GM21360 (cell line): ENCODE data around the gene CALN1.
"Not testable (repeated sequence)": the region's sequence is repeated elsewhere in the genome, so short reads cannot be mapped to it uniquely, and the experiment has no call there.

Experiments
- ATAC-seq: cut with Tn5 transposase; IDR thresholded peaks from one replicate; pipeline ENCODE4 v1.9.1; 2021; ENCODE audit warnings: mild to moderate bottlenecking, moderate library complexity; ENCODE audit not compliant: unreplicated experiment

The CALN1 gene

DNA sequence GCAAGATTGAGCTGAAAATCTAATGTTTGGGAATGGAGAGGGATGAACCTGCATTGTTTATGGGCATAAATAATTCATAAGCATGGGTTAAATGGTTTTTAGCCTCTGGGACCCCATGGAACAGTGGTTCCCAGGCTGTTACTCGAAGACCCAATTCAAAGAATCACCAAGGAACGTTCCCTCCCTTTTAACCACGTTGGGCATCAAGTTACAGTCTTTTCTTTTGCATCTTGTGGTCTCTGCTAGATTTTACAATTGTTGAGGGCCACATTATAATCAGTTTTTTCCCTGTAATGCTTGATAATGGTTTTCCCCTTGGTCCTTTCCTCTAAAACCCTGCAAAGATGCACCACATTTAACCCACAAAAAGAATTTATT lies 2.5 kb downstream of the CALN1 start:
- ATAC-seq: no peak

DNA sequence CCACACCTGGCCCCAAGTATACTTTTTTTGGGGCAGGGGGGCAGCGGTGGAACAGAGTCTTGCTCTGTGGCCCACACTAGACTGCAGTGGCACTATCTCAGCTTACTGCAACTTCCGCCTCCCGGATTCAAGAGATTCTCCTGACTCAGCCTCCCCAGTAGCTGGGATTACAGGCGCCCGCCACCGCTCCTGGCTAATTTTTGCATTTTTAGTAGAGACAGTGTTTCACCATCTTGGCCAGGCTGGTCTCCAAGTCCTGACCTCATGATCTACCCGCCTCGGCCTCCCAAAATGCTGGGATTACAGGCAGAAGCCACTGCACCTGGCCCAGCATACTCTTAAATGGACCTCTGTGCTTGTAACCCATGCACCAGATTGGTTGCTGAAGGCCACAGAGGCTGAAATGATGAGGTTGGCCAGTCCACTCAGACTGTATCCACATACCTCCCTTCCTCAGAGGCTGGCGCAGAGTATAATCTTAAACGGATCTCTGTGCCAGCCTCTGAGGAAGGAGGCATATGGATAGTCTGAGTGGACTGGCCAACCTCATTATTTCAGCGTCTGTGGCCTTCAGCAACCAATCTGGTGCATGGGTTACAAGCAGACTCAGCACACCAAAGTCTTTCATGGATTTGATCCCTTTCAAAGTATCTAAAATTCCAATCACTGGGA lies 3.0 kb downstream of the CALN1 start:
- ATAC-seq: no peak

DNA sequence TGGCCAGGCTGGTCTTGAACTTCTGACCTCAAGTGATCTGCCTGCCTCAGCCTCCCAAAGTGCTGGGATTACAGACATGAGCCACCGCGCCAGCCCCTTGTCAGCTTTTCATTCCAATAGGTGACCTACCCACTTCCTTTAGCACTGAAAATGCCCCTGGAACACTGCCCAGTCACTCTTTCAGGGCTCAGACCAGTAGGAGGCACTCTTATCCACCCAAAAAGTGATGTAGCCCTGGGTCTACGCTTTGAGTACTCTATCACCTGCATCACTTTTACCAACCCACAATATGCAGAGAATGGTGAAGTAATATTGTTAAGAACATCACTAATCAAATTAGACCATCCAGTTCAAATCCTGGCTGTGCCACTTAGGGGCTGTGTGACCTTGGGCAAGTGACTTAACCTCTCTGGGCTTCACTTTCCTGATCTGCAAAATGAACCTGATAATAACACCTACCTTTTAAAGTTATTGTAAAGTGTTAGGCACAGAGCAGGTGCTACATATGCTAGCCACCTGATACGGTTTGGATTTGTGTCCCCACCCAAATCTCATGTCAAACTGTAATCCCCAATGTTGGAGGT lies 5.2 kb downstream of the CALN1 start:
- no peak for ATAC-seq

DNA sequence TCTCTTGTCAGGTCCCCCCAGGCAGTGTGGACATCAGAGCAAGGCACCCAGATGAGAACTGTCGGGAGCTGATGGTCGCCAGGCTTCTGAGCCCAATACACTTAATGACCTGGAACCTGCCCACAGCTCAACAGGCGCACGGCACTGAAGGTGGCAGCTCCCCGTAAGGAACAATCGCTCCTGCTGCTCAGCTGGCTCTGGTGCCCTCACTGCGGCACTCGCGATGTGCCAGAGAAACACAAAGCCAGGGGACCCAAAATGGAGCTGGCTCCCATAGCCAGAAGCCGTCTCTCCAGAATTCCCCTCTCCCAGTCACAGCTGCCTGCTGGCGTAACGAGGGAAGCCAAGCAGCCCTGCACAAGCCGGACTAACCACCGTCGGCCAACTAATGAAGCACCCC lies 6.3 kb downstream of the CALN1 start:
- ATAC-seq: no peak

DNA sequence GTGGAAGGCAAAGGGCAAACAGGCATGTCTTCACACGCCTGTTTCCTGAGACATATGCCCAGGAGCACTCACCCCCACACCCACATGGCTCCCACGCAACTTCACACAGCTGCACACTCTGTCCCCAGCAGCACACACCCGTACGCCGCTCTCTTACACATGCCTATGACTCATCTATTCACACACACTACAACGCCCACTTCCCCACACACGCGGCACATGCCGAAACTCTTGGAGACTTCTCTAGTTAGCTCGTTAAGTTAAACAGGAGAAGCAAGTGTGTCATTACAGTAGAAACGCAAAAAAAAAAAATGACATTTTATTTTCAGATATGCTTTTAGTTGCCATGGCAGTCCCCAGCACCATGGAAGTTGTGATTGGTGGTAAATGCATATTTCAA lies 6.7 kb downstream of the CALN1 start:
- ATAC-seq: no peak

DNA sequence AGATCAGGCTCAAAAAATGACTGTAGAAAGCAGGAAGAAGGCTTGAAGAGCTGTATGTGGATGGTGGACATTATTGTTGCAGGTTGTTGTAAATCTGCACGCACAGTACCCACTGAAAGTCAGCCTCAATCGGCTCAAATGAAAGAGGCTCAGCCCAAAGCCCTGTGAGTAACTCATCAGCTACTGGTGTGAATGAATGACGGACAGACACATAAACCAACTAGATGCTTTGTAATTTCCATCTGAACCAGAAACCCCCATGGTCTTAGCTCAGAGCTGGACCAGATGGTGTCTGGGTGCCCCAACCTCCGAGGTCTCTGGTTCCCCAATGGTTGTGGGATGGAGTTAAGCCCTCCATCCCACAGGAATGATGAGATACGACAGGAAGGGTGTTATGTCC lies 7.4 kb downstream of the CALN1 start:
- no peak for ATAC-seq

DNA sequence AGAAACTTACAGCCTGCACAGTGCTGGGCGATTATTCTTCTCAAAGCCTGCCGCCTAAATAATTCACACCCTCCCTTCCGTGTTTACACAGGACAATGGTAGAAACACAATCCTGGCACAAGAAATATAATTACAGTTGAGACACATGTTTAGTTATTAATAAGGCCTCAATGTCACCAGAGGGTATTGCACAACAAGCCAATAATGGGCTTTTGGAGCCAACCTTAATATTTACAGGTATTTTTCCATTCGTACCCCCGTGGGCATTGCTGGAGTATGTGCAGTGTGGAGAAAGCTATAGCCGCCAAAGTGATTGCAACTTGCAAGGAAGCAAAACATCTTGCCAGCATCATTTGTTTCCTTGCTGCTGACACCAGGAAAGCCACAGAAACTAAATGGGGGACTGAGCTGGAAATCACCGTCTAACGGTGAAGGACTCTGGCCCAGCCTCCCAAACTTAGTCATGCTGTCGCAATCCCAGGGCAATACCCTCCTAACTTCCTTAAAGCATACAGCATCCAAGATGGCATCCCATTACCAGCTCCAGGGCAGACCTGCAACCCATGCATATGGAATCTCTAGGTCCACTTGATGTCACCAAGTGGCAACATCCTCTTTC lies 8.6 kb downstream of the CALN1 start:
- ATAC-seq: no peak

DNA sequence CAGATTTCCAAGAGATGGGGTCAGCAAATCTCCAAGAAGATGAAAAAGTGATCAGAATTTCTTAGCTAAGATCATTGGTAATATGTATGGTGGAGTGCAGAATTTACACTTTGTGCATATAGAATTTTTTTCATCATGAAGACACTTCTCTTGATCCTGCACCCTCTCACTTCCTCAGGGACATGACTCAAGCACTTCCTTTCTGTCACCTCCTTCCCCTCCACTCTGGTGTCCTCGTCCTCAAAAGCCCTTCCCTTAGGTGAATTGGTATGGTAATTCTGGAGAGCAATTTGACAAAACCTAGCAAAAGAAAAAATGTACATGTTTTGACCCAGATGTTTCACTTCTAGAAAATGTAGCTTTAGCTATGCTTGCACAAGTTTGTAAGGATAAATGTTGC lies 18.1 kb downstream of the CALN1 start:
- no peak for ATAC-seq

DNA sequence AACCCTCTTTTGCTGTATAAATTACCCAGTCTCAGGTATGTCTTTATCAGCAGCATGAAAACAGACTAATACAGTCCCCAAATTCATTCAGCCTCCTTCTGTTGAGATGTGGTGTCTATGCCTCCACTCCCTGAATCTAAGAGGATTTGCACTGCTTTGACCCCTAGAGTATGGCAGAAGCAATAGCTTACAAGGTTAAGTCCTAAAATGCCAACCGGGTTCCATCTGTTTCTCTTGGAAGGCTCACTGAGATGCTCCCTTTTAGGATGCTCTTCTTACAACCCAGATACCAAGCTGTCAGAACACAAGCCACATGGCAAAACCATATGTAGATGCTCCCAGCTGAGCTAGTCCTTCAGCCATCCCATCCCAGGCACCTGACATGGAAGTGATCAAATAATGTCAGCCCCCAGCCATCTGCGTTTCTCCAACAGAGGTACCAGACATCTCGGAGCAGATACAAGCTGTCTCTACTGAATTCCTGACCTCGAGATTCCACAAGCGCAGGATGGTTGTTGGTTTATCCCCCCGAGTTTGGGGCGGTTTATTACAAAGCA lies 20.2 kb downstream of the CALN1 start:
- no peak for ATAC-seq

DNA sequence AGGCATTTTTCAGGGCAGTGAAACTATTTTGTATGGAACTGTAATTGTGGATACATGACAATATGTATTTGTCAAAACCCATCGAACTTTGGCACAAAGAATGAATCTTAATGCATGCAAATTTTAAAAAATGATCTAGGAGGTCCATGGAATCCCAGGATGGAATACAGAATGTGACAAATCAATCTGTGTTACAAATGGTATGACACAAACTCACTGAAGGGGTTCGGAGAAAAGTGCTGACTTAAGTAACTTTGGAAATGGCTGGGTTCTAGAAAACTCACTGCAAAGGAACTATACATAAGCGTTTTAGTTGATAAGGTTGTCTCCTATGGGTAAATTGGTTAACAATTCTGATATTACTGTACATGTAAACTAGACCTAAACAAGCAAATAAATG lies 26.0 kb downstream of the CALN1 start:
- no peak for ATAC-seq

DNA sequence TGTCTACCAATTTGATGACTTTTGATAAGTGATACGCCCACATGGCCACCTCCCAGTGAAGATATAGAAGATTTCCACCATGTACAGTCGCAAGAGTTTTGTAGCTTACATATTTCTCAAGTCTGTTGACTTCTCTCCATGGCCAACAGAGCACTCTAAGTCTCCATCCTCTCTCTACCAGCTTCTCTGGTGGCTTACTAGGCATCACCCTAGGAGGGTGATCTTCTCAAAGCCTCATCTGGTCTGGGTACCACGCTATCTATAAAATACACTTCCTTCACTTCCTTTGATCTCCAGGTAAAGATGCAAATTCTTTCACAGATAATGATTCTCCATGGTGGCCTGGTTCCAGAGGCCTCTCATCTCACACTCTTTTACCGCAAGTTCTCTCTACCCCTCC lies 49.9 kb downstream of the CALN1 start:
- ATAC-seq: no peak

DNA sequence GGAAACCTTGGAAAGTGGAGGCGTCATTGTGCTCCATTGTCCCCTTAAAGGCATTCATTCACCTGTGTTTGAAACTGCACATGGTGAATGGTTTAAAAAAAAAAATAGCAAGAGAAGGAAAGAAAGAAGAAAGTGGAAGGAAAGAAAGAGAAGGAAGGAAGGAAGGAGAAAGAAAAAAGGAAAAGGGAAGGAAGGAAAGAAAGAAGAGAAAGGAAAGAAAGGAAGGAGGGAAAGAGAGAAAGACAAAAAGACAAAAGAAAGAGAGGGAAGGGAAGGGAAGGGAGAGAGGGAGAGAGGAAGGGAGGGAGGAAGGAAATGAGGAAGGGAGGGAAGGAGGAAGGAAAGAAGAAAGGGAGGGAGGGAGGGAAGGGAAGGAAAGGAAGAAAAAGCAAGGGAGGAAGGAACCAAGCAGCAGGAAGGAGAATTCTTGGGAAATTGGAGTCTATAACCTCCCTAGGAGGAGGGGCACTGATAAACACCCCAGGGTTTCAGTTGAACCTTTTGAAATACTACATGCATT lies 66.9 kb downstream of the CALN1 start:
- ATAC-seq: no peak

DNA sequence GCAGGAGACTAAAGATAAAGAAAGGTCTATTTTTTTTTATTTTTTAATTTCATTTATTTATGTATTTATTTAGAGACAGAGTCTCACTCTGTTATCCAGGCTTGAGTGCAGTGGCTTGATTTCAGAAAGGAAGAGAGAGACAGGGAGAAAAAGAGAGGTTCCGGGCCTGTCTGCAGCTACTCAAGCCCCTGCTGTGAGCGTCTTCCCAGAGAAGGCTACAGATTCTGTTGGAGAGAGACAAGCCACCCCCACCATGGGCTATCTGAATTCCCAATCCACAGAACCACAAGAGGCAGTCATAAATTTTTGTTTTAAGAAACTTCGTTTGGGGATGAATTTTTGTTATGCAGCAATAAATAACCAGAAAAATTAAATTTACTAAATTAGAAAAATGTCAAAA lies 68.1 kb downstream of the CALN1 start:
- no peak for ATAC-seq

DNA sequence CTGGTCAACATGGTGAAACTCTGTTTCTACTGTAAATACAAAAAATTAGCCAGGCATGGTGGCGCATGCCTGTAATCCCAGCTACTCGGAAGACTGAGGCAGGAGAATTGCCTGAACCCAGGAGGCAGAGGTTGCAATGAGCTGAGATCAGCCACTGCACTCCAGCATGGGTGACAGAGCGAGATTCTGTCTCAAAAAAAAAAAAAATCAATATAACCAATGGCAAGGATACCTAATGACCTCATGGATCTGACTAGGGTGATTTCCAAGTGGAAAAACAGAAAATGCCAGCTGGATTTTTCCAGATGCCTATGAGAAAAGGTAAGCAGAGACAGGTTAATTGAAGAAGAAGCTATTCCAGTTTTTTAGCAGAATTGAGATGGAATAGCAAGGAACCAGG lies 68.8 kb downstream of the CALN1 start:
- not testable (repeated sequence) for ATAC-seq

DNA sequence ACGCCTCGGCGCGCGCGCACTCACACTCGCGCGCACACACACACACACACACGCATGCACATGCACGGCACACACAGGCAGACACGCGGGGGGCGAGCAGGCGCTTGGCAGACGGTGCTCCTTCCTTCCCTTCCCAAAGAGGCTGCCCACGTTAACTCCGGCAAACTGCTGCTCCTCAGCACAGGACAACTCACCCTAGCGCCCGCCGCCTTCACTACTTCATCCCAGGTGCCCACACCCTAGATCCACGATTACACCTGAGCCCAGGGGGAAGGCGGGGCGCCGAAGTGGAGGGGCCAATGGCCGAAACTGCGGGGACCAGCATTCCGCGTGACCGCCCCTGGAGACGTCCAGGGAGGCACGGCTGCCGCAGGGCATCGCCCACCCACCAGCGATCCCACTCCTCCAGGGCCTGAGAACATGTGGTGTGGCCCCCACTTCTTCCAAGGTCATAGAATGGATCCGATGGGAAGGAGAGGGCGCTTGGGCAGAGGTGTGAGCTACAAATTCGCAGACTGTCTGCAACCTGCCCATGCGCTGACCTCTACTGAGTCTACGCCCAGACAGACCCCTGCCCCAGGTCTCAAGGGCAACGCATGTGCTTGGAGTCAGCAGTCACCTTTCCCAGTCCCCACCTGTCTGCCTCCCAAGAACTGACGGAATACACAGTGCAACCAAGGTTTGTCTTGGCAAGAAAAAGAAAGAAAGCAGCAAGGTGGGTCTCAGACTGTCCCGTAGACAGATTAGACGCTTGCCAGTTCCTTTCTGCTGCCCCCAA lies 74.6 kb downstream of the CALN1 start:
- ATAC-seq: no peak

DNA sequence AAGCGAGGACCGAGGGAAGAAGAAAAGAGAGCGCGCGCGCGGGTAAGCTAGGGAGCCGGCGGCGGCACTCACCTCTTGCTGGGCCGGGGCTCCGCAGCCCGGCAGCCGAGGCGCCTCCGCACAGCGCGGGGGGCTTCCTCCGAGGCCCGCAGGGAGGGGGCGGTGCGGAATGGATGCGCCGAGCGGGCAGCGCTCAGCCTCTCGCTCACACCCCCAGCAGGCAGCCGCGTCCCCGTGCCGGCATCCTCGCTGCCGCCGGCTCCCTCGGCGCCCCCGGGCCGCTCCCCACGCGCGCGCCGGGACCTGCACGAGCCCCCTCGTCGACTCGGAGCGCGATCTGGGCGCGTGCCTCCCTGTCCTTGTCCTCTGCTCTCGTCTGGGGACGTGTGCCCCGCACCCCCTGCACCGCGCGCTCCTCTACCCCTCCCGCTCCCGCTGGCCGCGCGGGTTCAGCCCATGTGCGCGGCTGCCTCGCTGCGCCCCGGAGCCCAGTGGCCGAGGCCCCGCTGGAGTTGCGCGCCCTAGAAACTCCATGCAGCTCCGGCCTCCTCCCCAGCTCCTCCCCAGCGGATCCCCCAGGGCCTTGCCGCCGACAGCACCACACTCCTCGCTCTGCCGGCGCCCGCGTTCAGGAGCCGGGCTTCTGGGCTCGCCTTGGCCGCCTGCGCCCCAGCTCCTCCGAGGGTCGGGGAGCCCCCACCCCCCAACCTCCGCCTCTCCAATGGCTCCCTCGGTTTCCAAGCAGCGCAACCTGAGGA lies 75.3 kb downstream of the CALN1 start:
- no peak for ATAC-seq

DNA sequence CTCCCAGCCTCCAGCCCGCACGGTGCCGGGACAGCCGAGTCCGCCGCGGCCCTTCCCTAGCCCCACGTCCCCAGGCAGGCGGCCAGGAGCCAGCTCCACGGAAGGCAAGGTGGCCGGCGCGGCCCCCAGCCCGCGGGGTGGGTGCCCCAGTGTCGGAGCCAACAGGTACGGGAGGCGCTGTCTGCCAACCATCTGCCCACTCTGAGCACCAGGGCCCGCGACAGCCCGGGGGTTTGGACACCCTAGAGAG lies 75.8 kb downstream of the CALN1 start:
- no peak for ATAC-seq

DNA sequence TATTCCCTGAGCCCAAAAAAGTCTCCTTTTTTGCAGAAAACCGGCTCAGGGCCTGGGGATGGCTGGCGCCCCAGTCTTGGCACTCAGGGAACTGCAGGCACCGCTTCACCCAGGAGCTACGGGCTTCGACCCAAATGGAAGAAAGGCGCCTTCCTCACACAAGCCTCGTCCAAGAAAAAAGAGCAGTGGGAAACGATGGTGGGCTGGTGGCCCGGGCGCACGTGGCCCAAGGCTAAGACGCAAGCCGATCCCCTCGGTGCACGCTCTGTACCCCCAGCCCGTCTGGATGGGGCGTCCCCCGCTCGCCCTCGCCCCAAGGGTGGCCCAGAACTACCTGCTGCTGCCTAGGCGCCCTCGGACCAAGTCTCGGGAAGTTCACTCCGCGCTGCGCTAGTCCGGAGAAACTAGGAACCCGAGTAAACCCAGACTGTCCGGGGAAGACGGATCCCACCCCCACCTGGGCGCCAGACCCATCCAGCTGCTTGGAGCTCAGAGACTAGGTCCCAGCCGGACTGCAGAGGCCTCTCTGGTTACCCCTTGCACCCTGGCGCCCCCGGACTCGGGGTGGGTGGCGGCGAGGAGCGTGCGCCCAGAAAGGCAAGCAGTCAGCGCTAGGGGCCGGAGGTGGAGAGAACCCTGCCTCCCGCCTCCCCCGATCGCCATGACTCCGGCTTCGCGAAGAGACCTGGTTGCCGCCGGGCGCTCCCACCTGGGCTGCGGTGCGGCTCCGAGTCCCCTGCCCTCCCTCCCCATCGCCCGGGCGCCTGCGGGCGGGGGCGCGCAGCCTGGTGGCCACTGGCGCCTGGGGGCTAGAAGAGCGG lies 76.4 kb downstream of the CALN1 start:
- no peak for ATAC-seq

DNA sequence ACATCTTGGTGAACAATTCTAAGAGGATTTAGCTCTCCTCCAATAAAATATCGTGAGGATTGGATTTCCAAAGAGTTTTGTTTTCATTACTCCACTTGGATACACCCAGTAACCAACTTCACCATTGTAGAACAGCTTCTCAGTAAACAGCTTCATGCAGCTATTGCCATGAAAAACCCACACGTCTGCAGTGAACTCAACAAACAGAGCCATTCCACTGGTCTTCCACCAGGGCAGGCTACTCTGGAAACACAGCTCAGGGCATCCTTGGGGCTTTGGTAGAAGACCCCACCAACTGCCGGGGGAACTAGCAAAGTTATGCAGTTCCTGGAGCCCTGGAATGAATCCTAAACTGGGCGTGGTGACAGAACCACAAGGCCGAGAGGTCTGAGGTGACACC lies 77.4 kb downstream of the CALN1 start:
- no peak for ATAC-seq

DNA sequence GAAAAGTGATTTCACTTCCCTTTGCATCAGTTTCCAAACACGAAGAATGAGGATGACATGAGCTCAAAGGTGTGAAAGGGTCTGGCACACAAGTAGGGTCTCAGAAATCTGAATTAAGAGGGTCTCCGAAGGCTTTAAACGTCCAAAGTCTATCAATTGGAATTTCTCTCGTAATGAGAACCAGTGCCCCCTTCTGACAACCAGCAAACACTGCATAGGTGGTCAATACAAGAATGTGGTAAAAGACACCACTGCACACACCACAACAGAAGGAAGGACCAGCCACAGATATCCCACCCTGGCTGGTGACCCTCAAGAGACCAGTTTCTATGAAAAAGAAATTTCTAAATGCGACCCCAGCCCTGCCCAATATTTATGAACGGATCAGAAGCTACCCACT lies 78.1 kb downstream of the CALN1 start:
- no peak for ATAC-seq
